ENCODE results near the gene FCHSD2. TPM values are rescaled to one million over a fixed set of nuclear protein-coding genes. Genes with fewer than 3 reads are reported as not detected.

FCHSD2 gene
- total and polyA plus RNA-seq, 2 of the 13 experiments (the other 11 are each of a cell fraction or from before 2014, with no cell fraction given), result 20.5 to 24.8 TPM

GRCh38 chr11:73175551-73176144, 33.5 kb upstream of the FCHSD2 start (continued):
- TF ChIP-seq BORCS8-MEF2B (CRISPR knock-in tag; IDR thresholded peaks at IDR 0.05), result no peak
- 0 out of 2 replicates have a peak, but pooled peaks have one; percentile 19 for TF ChIP-seq HINFP (CRISPR knock-in tag; IDR thresholded peaks at IDR 0.05; ENCODE audit: low read depth)
- TF ChIP-seq ZNF619 (CRISPR knock-in tag; IDR thresholded peaks at IDR 0.05), result no peak
- no peak for TF ChIP-seq PAX8 (CRISPR knock-in tag; IDR thresholded peaks at IDR 0.05; ENCODE audit: borderline replicate concordance)
- TF ChIP-seq FOXK1 (CRISPR knock-in tag; IDR thresholded peaks at IDR 0.05; ENCODE audit: borderline replicate concordance, low read depth), result peak; percentile 29; the same call in 1 of the 2 replicates
- TF ChIP-seq PBX3 (CRISPR knock-in tag; IDR thresholded peaks at IDR 0.05; ENCODE audit: borderline replicate concordance), result no peak
- no peak for TF ChIP-seq XBP1 (CRISPR knock-in tag; IDR thresholded peaks at IDR 0.05)
- TF ChIP-seq ZC3H4 (CRISPR knock-in tag; IDR thresholded peaks at IDR 0.05; ENCODE audit: borderline replicate concordance), result no peak
- TF ChIP-seq ATF5 (CRISPR knock-in tag; IDR thresholded peaks at IDR 0.05; ENCODE audit: low read depth), result no peak
- TF ChIP-seq THAP7 (CRISPR knock-in tag; IDR thresholded peaks at IDR 0.05), result no peak
- no peak; the same call in 1 of the 2 replicates for TF ChIP-seq ERF (CRISPR knock-in tag; IDR thresholded peaks at IDR 0.05)
- 0 out of 2 replicates have a peak, but pooled peaks have one; percentile 56 for TF ChIP-seq ATF1 (CRISPR knock-in tag; IDR thresholded peaks at IDR 0.05)
- TF ChIP-seq TFE3 (CRISPR knock-in tag; IDR thresholded peaks at IDR 0.05), result no peak
- peak; percentile 55 for TF ChIP-seq PATZ1 (CRISPR knock-in tag; IDR thresholded peaks at IDR 0.05)
- no peak for TF ChIP-seq ZKSCAN5 (CRISPR knock-in tag; IDR thresholded peaks at IDR 0.05)
- no peak for TF ChIP-seq ZSCAN20 (CRISPR knock-in tag; IDR thresholded peaks at IDR 0.05; ENCODE audit: borderline replicate concordance)
- peak; percentile 48 for TF ChIP-seq ZNF263 (CRISPR knock-in tag; IDR thresholded peaks at IDR 0.05)
- no peak for TF ChIP-seq CREBL2 (CRISPR knock-in tag; IDR thresholded peaks at IDR 0.05; ENCODE audit: borderline replicate concordance)
- TF ChIP-seq FOXO1 (CRISPR knock-in tag; IDR thresholded peaks at IDR 0.05), result 0 out of 2 replicates have a peak, but pooled peaks have one; percentile 23
- TF ChIP-seq MIER2 (CRISPR knock-in tag; IDR thresholded peaks at IDR 0.05), result no peak; the same call in 1 of the 2 replicates
- no peak for TF ChIP-seq BRF2 (CRISPR knock-in tag; IDR thresholded peaks at IDR 0.05)
